ENCODE measurements around the gene CHMP2A. TPM values are rescaled to one million over a fixed set of nuclear protein-coding genes. Genes with fewer than 3 reads are reported as not detected.
A peak's percentile ranks its signal among the peaks of the same experiment; 100 is the strongest.

The CHMP2A gene
- total RNA-seq, 1 experiment from 2014 or later, result 109 TPM

GRCh38 chr19:58572818-58573657 is 18.1 kb upstream of the CHMP2A start, which contains the start of gene MZF1:
MZF1 (minus strand) TSS chr19:58573335; CDS start chr19:58571389, 1,946 bp downstream.
- ATAC-seq, result peak; percentile 68
- DNase-seq (ENCODE audit: low spot score), result peak; percentile 99
- CTCF ChIA-PET, result interaction anchor here (1.9 kb wide), 1 partner anchor 8 kb away, joined by 8 read pairs; no protein-coding TSS in a partner anchor
- Mint-ChIP-seq H3K36me3 (peaks cover 12% of the 10 kb centered on the region; the same call in 1 of the 2 replicates), H3K4me1 (peaks cover 17% of the 10 kb centered on the region), H3K9me3 (no peaks in the 10 kb centered on the region), H3K27me3 (ENCODE audit: low read depth) (no peaks in the 10 kb centered on the region), H3K4me3 (peak within 1 kb of the TSS; percentile 99), H3K27ac (peak within 1 kb of the TSS; percentile 100)
- POLR2A ChIA-PET, result interaction anchor here (0.6 to 0.9 kb wide), 3 partner anchors 11 to 53 kb away, joined by 4 to 6 read pairs (median 4); partner anchors contain the start of gene ZBTB45
- no peak for TF ChIP-seq TP53 (CRISPR knock-in tag; IDR thresholded peaks at IDR 0.05)
- TF ChIP-seq CREM (CRISPR knock-in tag; IDR thresholded peaks at IDR 0.05), result peak; percentile 90; the same call in 1 of the 2 replicates
- peak; percentile 27; the same call in 1 of the 2 replicates for TF ChIP-seq FOXP1 (CRISPR knock-in tag; IDR thresholded peaks at IDR 0.05; ENCODE audit: borderline replicate concordance)
- TF ChIP-seq ETV6 (CRISPR knock-in tag; IDR thresholded peaks at IDR 0.05), result peak; percentile 72
- TF ChIP-seq FOXK1 (CRISPR knock-in tag; IDR thresholded peaks at IDR 0.05), result peak; percentile 98
- TF ChIP-seq ARID4B (CRISPR knock-in tag; IDR thresholded peaks at IDR 0.05; ENCODE audit: borderline replicate concordance), result no peak
- TF ChIP-seq IRF1 (CRISPR knock-in tag; IDR thresholded peaks at IDR 0.05), result 0 out of 2 replicates have a peak, but pooled peaks have one; percentile 71
- no peak for TF ChIP-seq TCF7 (CRISPR knock-in tag; IDR thresholded peaks at IDR 0.05; ENCODE audit: low read depth)
- no peak for TF ChIP-seq ZNF219 (CRISPR knock-in tag; IDR thresholded peaks at IDR 0.05; ENCODE audit: borderline replicate concordance)
- peak; percentile 73 for TF ChIP-seq PRDM15 (CRISPR knock-in tag; IDR thresholded peaks at IDR 0.05)
- TF ChIP-seq PRRX2 (CRISPR knock-in tag; IDR thresholded peaks at IDR 0.05), result no peak
- TF ChIP-seq CDX4 (CRISPR knock-in tag; IDR thresholded peaks at IDR 0.05; ENCODE audit: borderline replicate concordance), result no peak
- peak; percentile 71 for TF ChIP-seq NFYB (CRISPR knock-in tag; conservative IDR thresholded peaks at IDR 0.05; ENCODE audit: low read depth)
- peak; percentile 67 for TF ChIP-seq USF2 (CRISPR knock-in tag; IDR thresholded peaks at IDR 0.05)
- no peak for TF ChIP-seq ZBTB43 (CRISPR knock-in tag; IDR thresholded peaks at IDR 0.05)
- peak; percentile 49; the same call in 1 of the 2 replicates for TF ChIP-seq FOXP4 (CRISPR knock-in tag; IDR thresholded peaks at IDR 0.05)
- TF ChIP-seq MYBL2 (CRISPR knock-in tag; IDR thresholded peaks at IDR 0.05), result no peak
- peak; percentile 91; the same call in 1 of the 2 replicates for TF ChIP-seq ZNF281 (CRISPR knock-in tag; IDR thresholded peaks at IDR 0.05)
